Adipocyte (in vitro differentiated cells): ENCODE results near the gene NAGS.
"Not testable (repeated sequence)": the region's sequence is repeated elsewhere in the genome, so short reads cannot be mapped to it uniquely, and the experiment has no call there.

ENCODE experiments used
- DNase-seq: peaks from one replicate; pipeline ENCODE4 v3.0.0-alpha.2; 2015; ENCODE audit warnings: low read depth
- H3K27me3 ChIP-seq: replicated peaks from 2 replicates; pipeline ENCODE4 v1.7.0; 2013; ENCODE audit warnings: mild to moderate bottlenecking, low read length, moderate library complexity; ENCODE audit not compliant: control insufficient read depth, insufficient read depth
- H3K36me3 ChIP-seq: 2 replicates; pipeline ENCODE4 v1.7.0; 2013; ENCODE audit warnings: low read length, mild to moderate bottlenecking, moderate library complexity; ENCODE audit not compliant: control insufficient read depth, insufficient read depth, severe bottlenecking
- H3K4me1 ChIP-seq: 2 replicates; pipeline ENCODE4 v1.7.0; 2013; ENCODE audit warnings: mild to moderate bottlenecking, low read length, moderate library complexity; ENCODE audit not compliant: control insufficient read depth, insufficient read depth
- H3K4me3 ChIP-seq: 2 replicates; pipeline ENCODE4 v1.7.0; 2013; ENCODE audit warnings: mild to moderate bottlenecking, low read length, moderate library complexity
- H3K9ac ChIP-seq: 2 replicates; pipeline ENCODE4 v1.7.0; 2013; ENCODE audit warnings: mild to moderate bottlenecking, low read length, moderate library complexity
- H3K9me3 ChIP-seq: 2 replicates; pipeline ENCODE4 v1.7.0; 2013; ENCODE audit warnings: mild to moderate bottlenecking, low read length, moderate library complexity; ENCODE audit not compliant: control insufficient read depth

NAGS gene

GRCh38 chr17:43984521-43984920 is 19.9 kb upstream of the NAGS start:
- no peaks in the 10 kb centered on the region for H3K4me1 ChIP-seq
- H3K9ac ChIP-seq: peak overlapping the region; percentile 46
- H3K27me3 ChIP-seq: peaks cover 31% of the 10 kb centered on the region
- no peaks in the 10 kb centered on the region for H3K9me3 ChIP-seq
- H3K36me3 ChIP-seq: no peaks in the 10 kb centered on the region
- H3K4me3 ChIP-seq: no peak overlapping the region
- no peak for DNase-seq

- Histone ChIP-seq H3K4me1 (no peaks in the 10 kb centered on the region), H3K27me3 (peaks cover 31% of the 10 kb centered on the region), H3K9me3 (no peaks in the 10 kb centered on the region), H3K36me3 (no peaks in the 10 kb centered on the region), H3K9ac (no peak overlapping the region), H3K4me3 (no peak overlapping the region)
- DNase-seq: no peak
These were observed 18.0 kb upstream of the NAGS start for GRCh38 chr17:43986225-43986981.

- DNase-seq: no peak
- no peaks in the 10 kb centered on the region for H3K36me3 ChIP-seq
- peaks cover 29% of the 10 kb centered on the region for H3K27me3 ChIP-seq
- no peak overlapping the region for H3K4me3 ChIP-seq
- no peaks in the 10 kb centered on the region for H3K4me1 ChIP-seq
- no peaks in the 10 kb centered on the region for H3K9me3 ChIP-seq
- H3K9ac ChIP-seq: no peak overlapping the region
These were observed 17.0 kb upstream of the NAGS start for GRCh38 chr17:43987131-43988021.

GRCh38 chr17:43988301-43988700 is 16.1 kb upstream of the NAGS start:
- Histone ChIP-seq H3K9me3 (no peaks in the 10 kb centered on the region), H3K4me1 (no peaks in the 10 kb centered on the region), H3K36me3 (no peaks in the 10 kb centered on the region), H3K9ac (no peak overlapping the region), H3K4me3 (no peak overlapping the region), H3K27me3 (peaks cover 23% of the 10 kb centered on the region)
- no peak for DNase-seq

- H3K4me3 ChIP-seq: no peak overlapping the region
- DNase-seq: no peak
- H3K9ac ChIP-seq: no peak overlapping the region
- peaks cover 7% of the 10 kb centered on the region for H3K27me3 ChIP-seq
- no peaks in the 10 kb centered on the region for H3K9me3 ChIP-seq
- no peaks in the 10 kb centered on the region for H3K36me3 ChIP-seq
- peaks cover 4% of the 10 kb centered on the region for H3K4me1 ChIP-seq
These were observed 11.8 kb upstream of the NAGS start for GRCh38 chr17:43992641-43993040.

- H3K4me1 ChIP-seq: peaks cover 10% of the 10 kb centered on the region
- DNase-seq: peak; percentile 88
- H3K36me3 ChIP-seq: no peaks in the 10 kb centered on the region
- H3K9ac ChIP-seq: peak overlapping the region; percentile 71
- H3K9me3 ChIP-seq: no peaks in the 10 kb centered on the region
- H3K27me3 ChIP-seq: peaks cover 4% of the 10 kb centered on the region
- H3K4me3 ChIP-seq: peak overlapping the region; percentile 76
These were observed 9.9 kb upstream of the NAGS start for GRCh38 chr17:43994272-43995149.

- H3K9ac ChIP-seq: peak overlapping the region; percentile 71
- peaks cover 10% of the 10 kb centered on the region for H3K4me1 ChIP-seq
- peak overlapping the region; percentile 76 for H3K4me3 ChIP-seq
- peaks cover 4% of the 10 kb centered on the region for H3K27me3 ChIP-seq
- H3K36me3 ChIP-seq: no peaks in the 10 kb centered on the region
- DNase-seq: no peak
- H3K9me3 ChIP-seq: no peaks in the 10 kb centered on the region
These were observed 9.3 kb upstream of the NAGS start for GRCh38 chr17:43995150-43995471.

GRCh38 chr17:43997180-43997579 is 7.2 kb upstream of the NAGS start:
- DNase-seq, H3K4me3 ChIP-seq, H3K27me3 ChIP-seq, H3K9ac ChIP-seq, H3K9me3 ChIP-seq, H3K36me3 ChIP-seq: not testable (repeated sequence)
- H3K4me1 ChIP-seq: peaks cover 22% of the 10 kb centered on the region

GRCh38 chr17:43998552-43998951 is 5.9 kb upstream of the NAGS start:
- DNase-seq: no peak
- H3K4me3 ChIP-seq: no peak overlapping the region
- peaks cover 4% of the 10 kb centered on the region for H3K27me3 ChIP-seq

GRCh38 chr17:43999024-43999423 is 5.4 kb upstream of the NAGS start:
- DNase-seq: no peak
- Histone ChIP-seq H3K27me3 (peaks cover 4% of the 10 kb centered on the region), H3K36me3 (no peaks in the 10 kb centered on the region), H3K4me3 (no peak overlapping the region), H3K9me3 (no peaks in the 10 kb centered on the region), H3K4me1 (peaks cover 30% of the 10 kb centered on the region), H3K9ac (no peak overlapping the region)

More at GRCh38 chr17:43998552-43998951, 5.9 kb upstream of the NAGS start:
- Histone ChIP-seq H3K9ac (no peak overlapping the region), H3K9me3 (no peaks in the 10 kb centered on the region), H3K4me1 (peaks cover 30% of the 10 kb centered on the region), H3K36me3 (no peaks in the 10 kb centered on the region)
